Stimulated activated CD8-positive, alpha-beta memory T cell treated with anti-CD3 and anti-CD28 coated beads, Interleukin-7, amount 100 ng/mL, for 24 hours (primary cell): Measurements from ENCODE around the gene GRM2.

ENCODE experiments used
- DNase-seq: peaks from one replicate; pipeline ENCODE4 v3.0.0-alpha.2; 2020; ENCODE audit warnings: low read depth

The GRM2 gene

DNA sequence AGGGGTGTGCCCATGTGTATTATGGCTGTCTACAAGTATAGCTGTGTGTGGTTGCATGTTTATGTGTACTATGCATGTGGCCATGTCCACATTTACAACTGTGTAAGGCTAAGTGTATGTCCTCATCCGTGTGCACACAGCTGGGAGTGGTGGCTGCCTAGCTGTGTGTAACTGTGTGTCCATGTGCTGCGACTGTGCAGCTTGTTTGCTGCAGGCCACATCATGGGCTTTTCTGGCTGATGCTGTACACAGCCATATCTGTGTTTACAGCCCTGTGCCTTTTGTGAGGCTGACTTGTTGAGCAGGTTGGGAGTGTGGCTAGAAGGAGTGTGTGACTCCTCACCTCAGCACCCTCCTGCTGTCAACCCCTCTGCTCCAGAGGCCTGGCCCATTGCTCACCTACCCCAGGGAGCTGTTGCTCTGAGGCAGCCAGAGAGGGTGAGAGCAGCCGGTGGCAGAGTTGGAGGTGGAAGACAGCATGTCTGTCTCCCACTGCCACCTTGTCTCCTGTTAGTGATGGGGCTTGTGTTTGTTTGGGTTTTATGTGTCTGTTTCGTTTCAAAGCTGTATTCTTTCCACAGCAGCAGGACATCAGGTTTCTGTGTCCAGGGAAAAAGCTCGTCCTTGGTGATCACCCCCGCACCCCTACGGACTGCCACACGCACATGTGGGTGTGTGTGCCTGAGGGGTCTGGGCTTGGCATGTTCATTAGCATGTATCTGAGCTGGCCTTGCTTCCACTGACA, 1.4 kb upstream of the GRM2 start:
- no peak for DNase-seq

DNA sequence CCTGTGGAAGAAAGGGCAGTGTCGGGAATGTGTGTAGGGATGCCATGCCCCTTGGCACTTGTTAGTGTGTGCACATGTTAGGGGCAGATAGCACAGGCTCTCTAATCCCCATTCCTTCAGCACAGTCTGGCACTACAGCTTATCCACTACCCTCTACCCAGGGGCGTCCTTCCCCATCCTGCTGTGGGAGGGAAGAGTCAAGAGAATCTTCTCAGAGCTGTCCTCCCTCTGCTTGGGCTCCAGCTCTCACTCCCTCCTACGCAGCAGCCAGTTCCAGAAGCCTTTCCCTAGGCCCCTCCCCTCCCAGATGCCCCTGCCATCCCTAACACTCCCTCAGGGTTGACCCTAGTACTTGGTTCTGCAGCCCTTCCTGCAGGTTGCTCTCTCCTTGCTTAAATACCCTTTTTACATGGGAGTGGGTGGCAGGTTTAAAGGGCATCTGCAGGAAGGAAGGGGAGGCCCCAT, 815 bp upstream of the GRM2 start:
- DNase-seq: no peak

DNA sequence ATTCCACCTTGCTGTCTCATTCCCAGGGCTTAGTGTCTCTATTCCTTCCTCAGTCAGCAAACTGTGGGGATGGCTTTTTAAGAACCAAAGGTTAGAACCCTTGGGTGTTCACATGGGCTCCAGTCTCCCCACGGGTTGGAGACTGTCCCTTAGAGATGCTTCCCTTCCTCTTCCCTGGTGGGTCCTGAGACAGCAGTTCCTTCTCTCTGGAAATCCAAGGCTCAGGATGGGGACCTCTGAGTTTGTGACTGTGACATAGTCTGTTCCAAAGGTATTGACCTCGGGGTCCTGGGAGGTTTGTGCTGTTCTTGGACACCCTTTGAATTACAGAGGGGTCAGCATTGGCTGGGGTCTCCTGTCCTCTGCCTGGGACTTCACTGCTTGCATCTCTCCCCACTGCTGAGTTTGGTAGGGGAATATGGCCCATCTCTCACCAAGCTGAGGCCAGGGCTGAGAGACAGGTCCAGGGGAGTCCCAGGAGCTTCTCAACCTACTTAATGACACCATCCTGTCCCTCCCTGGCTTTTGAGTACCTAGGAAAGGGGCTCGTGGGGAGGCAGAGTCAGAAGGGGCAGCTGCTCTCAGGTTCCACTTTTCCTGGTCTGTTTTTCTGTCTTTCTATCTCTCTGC, 1.5 kb downstream of the GRM2 start:
- DNase-seq: no peak

DNA sequence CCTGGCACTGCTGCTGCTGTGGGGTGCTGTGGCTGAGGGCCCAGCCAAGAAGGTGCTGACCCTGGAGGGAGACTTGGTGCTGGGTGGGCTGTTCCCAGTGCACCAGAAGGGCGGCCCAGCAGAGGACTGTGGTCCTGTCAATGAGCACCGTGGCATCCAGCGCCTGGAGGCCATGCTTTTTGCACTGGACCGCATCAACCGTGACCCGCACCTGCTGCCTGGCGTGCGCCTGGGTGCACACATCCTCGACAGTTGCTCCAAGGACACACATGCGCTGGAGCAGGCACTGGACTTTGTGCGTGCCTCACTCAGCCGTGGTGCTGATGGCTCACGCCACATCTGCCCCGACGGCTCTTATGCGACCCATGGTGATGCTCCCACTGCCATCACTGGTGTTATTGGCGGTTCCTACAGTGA, 2.1 kb downstream of the GRM2 start:
- DNase-seq: no peak

DNA sequence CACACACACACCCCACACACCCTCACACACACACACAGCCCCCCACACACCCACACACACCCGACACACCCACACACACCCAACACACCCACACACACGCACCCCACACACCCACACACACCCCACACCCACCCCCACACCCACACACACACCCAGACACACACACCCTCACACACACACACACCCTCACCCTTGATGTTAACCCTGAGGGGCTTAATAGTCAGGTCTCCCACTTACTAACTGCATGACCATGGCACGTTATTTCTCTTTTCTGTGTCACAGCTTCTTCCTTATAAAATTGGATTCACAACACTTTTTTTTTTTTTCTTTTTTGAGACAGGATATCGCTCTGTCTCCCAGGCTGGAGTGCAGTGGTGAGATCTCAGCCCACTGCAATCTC, 2.8 kb downstream of the GRM2 start:
- DNase-seq: no peak

DNA sequence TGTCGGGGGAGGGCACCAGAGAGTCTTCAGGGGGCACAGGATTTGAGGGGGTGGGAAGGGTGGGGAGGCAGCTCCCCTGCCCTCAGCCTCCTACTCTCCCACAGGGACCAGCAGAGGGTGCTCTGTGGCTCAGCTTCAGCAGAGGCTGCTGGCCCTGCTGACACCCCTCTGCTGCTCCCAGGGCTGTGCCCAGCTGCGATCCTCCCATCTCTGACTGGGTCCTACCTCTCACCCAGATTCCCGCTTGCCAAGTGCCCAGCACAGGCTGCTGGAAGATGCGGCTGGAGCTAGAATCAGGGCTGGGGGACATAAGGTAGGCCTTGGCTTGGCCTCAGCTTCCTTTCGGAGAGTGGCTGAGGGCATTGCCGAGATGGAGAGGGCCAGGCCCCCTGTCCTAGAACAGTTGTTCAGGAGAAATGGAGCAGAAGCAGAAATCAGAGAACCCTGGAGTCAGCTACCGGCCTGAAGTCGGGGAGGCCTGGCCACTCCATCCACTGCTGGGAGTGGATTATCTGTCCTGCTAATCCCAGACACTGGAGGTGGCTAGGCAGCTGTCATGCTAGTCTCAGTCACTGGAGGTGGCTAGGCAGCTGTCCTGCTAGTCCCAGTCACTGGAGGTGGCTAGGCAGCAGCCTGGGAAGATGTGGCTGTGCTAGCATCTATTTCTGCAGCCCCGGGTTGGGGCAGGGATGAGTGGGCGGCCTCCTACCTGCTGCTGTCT, 3.9 kb downstream of the GRM2 start:
- no peak for DNase-seq

- no peak for DNase-seq
Observed at GRCh38 chr3:51711352-51712037, 4.6 kb downstream of the GRM2 start.

DNA sequence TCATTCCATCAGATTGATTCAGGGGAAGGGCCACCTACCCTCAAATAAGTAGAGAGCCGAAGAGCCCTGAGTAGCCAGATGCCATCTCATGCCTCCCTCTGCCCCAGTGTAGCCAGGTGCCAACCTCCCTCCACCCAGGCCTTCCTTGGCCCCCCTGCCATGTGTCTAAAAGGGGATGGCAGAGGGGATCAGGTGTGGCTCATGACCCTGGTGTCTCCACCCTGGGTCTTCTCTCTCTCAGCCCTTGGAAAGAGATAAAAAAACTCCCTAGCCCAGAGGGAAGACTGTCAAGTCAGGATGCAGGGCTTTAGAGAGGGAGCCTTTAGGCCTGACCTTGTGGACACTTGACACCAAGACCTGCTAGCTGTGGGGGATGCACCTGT, 5.2 kb downstream of the GRM2 start:
- no peak for DNase-seq

- DNase-seq: no peak
Observed at GRCh38 chr3:51712511-51712931, 5.7 kb downstream of the GRM2 start.

DNA sequence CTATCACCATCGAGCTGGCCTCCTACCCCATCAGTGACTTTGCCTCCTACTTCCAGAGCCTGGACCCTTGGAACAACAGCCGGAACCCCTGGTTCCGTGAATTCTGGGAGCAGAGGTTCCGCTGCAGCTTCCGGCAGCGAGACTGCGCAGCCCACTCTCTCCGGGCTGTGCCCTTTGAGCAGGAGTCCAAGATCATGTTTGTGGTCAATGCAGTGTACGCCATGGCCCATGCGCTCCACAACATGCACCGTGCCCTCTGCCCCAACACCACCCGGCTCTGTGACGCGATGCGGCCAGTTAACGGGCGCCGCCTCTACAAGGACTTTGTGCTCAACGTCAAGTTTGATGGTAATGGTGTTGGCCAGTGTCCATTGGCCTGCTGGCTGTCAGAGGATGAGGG, 6.1 kb downstream of the GRM2 start:
- DNase-seq: no peak

- no peak for DNase-seq
Observed at GRCh38 chr3:51715231-51715976, 8.5 kb downstream of the GRM2 start.

- no peak for DNase-seq
Observed at GRCh38 chr3:51715977-51716294, 9.1 kb downstream of the GRM2 start.

- no peak for DNase-seq
Observed at GRCh38 chr3:51716805-51717204, 9.9 kb downstream of the GRM2 start.

- DNase-seq: no peak
Observed at GRCh38 chr3:51717446-51717845, 10.6 kb downstream of the GRM2 start.

DNA sequence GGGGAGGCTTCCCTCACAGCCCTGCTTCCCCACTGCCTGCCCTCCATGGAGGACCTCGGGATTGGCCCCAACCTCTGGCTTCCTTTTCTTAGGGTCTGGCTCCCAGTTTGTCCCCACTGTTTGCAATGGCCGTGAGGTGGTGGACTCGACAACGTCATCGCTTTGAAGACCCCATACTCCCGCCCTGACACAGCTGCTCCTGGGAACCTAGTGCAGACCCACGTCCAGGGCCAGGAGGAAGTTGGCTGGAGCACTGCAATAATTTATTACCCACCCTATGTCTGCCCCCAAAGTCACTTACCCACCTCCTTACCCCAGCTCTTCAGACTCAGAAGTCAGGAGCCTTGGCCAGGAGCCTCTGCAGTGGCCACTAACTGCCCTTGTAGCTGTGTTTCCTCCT, 11.1 kb downstream of the GRM2 start:
- no peak for DNase-seq

- DNase-seq: peak; percentile 25
Observed at GRCh38 chr3:51718547-51719409, 11.9 kb downstream of the GRM2 start.

GRCh38 chr3:51719410-51720025, 12.7 kb downstream of the GRM2 start:
- no peak for DNase-seq

- no peak for DNase-seq
Observed at GRCh38 chr3:51720292-51721061, 13.6 kb downstream of the GRM2 start.

GRCh38 chr3:51721062-51721745, 14.3 kb downstream of the GRM2 start:
- DNase-seq: no peak
